Neural cell (in vitro differentiated cells): Measurements from ENCODE around the gene HOMER2.

Experiments
- CTCF ChIP-seq: fragments of 450-650 bp; IDR thresholded peaks from 2 replicates; pipeline ENCODE4 v1.5.1; 2014; ENCODE audit warnings: antibody characterized with exemption, mild to moderate bottlenecking, moderate library complexity; ENCODE audit not compliant: poor library complexity, severe bottlenecking
- EP300 ChIP-seq: fragments of 450-650 bp; conservative IDR thresholded peaks from 2 replicates; pipeline ENCODE4 v1.6.1; 2014; ENCODE audit warnings: antibody characterized with exemption, mild to moderate bottlenecking, moderate library complexity; ENCODE audit not compliant: poor library complexity, severe bottlenecking
- EZH2 ChIP-seq: fragments of 200-600, 300-800 bp; shearing (Covaris generic), sonication (generic); IDR thresholded peaks from 2 replicates; pipeline ENCODE4 v1.6.1; 2014; ENCODE audit warnings: antibody characterized with exemption, low read length, borderline replicate concordance, mild to moderate bottlenecking; ENCODE audit not compliant: insufficient read depth, poor library complexity, severe bottlenecking
- MXI1 ChIP-seq: fragments of 450-650 bp; conservative IDR thresholded peaks from 2 replicates; pipeline ENCODE4 v1.6.1; 2014; ENCODE audit warnings: antibody characterized with exemption, mild to moderate bottlenecking; ENCODE audit not compliant: poor library complexity, severe bottlenecking
- POLR2AphosphoS5 ChIP-seq: IDR thresholded peaks from 2 replicates; pipeline ENCODE4 v1.6.1; 2012
- RAD21 ChIP-seq: fragments of 450-650 bp; conservative IDR thresholded peaks from 2 replicates; pipeline ENCODE4 v1.6.1; 2014; ENCODE audit warnings: antibody characterized with exemption, mild to moderate bottlenecking, moderate library complexity
- SMC3 ChIP-seq: fragments of 450-650 bp; conservative IDR thresholded peaks from 2 replicates; pipeline ENCODE4 v1.6.1; 2014; ENCODE audit warnings: antibody characterized with exemption, mild to moderate bottlenecking, moderate library complexity; ENCODE audit not compliant: poor library complexity
- TAF1 ChIP-seq: IDR thresholded peaks from 2 replicates; pipeline ENCODE4 v1.6.1; 2012; ENCODE audit warnings: low read depth
- TF ChIP-seq, protein P1 (sequence below): IDR thresholded peaks from 2 replicates; pipeline ENCODE4 v1.6.1; 2012; ENCODE audit warnings: borderline replicate concordance

DNA sequence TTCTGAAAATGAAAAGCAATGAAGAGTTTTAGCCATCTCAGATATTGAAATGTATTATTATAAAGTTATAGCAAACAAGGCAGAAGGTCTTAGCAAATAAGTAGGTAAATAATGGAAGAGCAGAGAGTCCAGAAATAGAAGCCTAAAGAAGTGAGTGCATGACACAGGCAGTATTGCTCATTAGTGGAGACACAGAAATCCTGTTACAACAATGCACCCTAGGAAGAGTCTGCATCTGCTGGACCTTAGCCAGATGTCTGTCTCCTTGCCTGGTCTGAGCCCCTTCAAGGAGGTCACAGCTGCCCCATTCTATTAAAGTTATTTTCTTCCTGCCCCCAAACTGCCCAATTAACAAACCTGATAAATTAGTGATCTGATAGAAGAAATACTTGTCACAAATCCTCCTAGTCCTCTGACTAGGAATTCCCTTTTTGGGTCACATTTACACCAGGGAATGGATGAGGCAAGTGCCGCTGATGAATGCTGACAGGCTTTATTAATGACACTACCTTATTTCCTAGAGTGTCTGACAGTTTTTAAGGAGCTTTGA is 51.9 kb downstream of the HOMER2 start:
- TF ChIP-seq CTCF, result no peak
- no peak for TF ChIP-seq POLR2AphosphoS5
- TF ChIP-seq, protein P1, sequence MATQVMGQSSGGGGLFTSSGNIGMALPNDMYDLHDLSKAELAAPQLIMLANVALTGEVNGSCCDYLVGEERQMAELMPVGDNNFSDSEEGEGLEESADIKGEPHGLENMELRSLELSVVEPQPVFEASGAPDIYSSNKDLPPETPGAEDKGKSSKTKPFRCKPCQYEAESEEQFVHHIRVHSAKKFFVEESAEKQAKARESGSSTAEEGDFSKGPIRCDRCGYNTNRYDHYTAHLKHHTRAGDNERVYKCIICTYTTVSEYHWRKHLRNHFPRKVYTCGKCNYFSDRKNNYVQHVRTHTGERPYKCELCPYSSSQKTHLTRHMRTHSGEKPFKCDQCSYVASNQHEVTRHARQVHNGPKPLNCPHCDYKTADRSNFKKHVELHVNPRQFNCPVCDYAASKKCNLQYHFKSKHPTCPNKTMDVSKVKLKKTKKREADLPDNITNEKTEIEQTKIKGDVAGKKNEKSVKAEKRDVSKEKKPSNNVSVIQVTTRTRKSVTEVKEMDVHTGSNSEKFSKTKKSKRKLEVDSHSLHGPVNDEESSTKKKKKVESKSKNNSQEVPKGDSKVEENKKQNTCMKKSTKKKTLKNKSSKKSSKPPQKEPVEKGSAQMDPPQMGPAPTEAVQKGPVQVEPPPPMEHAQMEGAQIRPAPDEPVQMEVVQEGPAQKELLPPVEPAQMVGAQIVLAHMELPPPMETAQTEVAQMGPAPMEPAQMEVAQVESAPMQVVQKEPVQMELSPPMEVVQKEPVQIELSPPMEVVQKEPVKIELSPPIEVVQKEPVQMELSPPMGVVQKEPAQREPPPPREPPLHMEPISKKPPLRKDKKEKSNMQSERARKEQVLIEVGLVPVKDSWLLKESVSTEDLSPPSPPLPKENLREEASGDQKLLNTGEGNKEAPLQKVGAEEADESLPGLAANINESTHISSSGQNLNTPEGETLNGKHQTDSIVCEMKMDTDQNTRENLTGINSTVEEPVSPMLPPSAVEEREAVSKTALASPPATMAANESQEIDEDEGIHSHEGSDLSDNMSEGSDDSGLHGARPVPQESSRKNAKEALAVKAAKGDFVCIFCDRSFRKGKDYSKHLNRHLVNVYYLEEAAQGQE, result no peak
- no peak for TF ChIP-seq RAD21
- no peak for TF ChIP-seq TAF1
- TF ChIP-seq EP300, result no peak
- TF ChIP-seq EZH2, result no peak
- TF ChIP-seq MXI1, result no peak
- no peak for TF ChIP-seq SMC3
